ENCODE data around the gene SERPINB12. TPM values are rescaled to one million over a fixed set of nuclear protein-coding genes. Genes with fewer than 3 reads are reported as not detected.

Gene SERPINB12
- total RNA-seq, 1 donor from 2014 or later, result not detected

- Mint-ChIP-seq H3K4me3 (ENCODE audit: unreplicated experiment) (no peak overlapping the region), H3K9me3 (ENCODE audit: low read depth) (no peaks in the 10 kb centered on the region), H3K36me3 (ENCODE audit: low read depth) (no peaks in the 10 kb centered on the region), H3K4me1 (ENCODE audit: low read depth) (no peaks in the 10 kb centered on the region), H3K27me3 (ENCODE audit: low read depth) (peaks cover 22% of the 10 kb centered on the region), H3K27ac (ENCODE audit: unreplicated experiment) (no peak overlapping the region)
- TF ChIP-seq CTCF (IDR thresholded peaks at IDR 0.05), result no peak
- DNase-seq (ENCODE audit: low spot score), result no peak
Observed at GRCh38 chr18:63562284-63562683, 20.1 kb downstream of the SERPINB12 start.

- H3K27me3 Mint-ChIP-seq (ENCODE audit: low read depth), result peaks cover 23% of the 10 kb centered on the region
- H3K36me3 Mint-ChIP-seq (ENCODE audit: low read depth), result no peaks in the 10 kb centered on the region
- H3K4me1 Mint-ChIP-seq (ENCODE audit: low read depth), result no peaks in the 10 kb centered on the region
- H3K27ac Mint-ChIP-seq (ENCODE audit: unreplicated experiment), result no peak overlapping the region
- H3K9me3 Mint-ChIP-seq (ENCODE audit: low read depth), result no peaks in the 10 kb centered on the region
- TF ChIP-seq CTCF (IDR thresholded peaks at IDR 0.05), result no peak
- DNase-seq (ENCODE audit: low spot score), result no peak
- H3K4me3 Mint-ChIP-seq (ENCODE audit: unreplicated experiment), result no peak overlapping the region
Observed at GRCh38 chr18:63564021-63564420, 21.9 kb downstream of the SERPINB12 start.

- Mint-ChIP-seq H3K9me3 (ENCODE audit: low read depth) (no peaks in the 10 kb centered on the region), H3K27me3 (ENCODE audit: low read depth) (peaks cover 18% of the 10 kb centered on the region), H3K4me1 (ENCODE audit: low read depth) (no peaks in the 10 kb centered on the region), H3K27ac (ENCODE audit: unreplicated experiment) (no peak overlapping the region), H3K36me3 (ENCODE audit: low read depth) (no peaks in the 10 kb centered on the region), H3K4me3 (ENCODE audit: unreplicated experiment) (no peak overlapping the region)
- TF ChIP-seq CTCF (IDR thresholded peaks at IDR 0.05), result no peak
- no peak for DNase-seq (ENCODE audit: low spot score)
Observed at GRCh38 chr18:63564561-63564960, 22.4 kb downstream of the SERPINB12 start.

- H3K27ac Mint-ChIP-seq (ENCODE audit: unreplicated experiment), result no peak overlapping the region
- DNase-seq (ENCODE audit: low spot score), result no peak
- H3K4me3 Mint-ChIP-seq (ENCODE audit: unreplicated experiment), result no peak overlapping the region
- no peaks in the 10 kb centered on the region for H3K36me3 Mint-ChIP-seq (ENCODE audit: low read depth)
- H3K4me1 Mint-ChIP-seq (ENCODE audit: low read depth), result no peaks in the 10 kb centered on the region
- peaks cover 32% of the 10 kb centered on the region for H3K27me3 Mint-ChIP-seq (ENCODE audit: low read depth)
- TF ChIP-seq CTCF (IDR thresholded peaks at IDR 0.05), result no peak
- H3K9me3 Mint-ChIP-seq (ENCODE audit: low read depth), result no peaks in the 10 kb centered on the region
Observed at GRCh38 chr18:63567276-63567675, 25.1 kb downstream of the SERPINB12 start.

- no peaks in the 10 kb centered on the region for H3K36me3 Mint-ChIP-seq (ENCODE audit: low read depth)
- TF ChIP-seq CTCF (IDR thresholded peaks at IDR 0.05), result no peak
- peaks cover 37% of the 10 kb centered on the region for H3K27me3 Mint-ChIP-seq (ENCODE audit: low read depth)
- no peak for DNase-seq (ENCODE audit: low spot score)
- no peaks in the 10 kb centered on the region for H3K4me1 Mint-ChIP-seq (ENCODE audit: low read depth)
- H3K4me3 Mint-ChIP-seq (ENCODE audit: unreplicated experiment), result no peak overlapping the region
- no peaks in the 10 kb centered on the region for H3K9me3 Mint-ChIP-seq (ENCODE audit: low read depth)
- no peak overlapping the region for H3K27ac Mint-ChIP-seq (ENCODE audit: unreplicated experiment)
Observed at GRCh38 chr18:63567825-63568224, 25.7 kb downstream of the SERPINB12 start.
